Karpas-422 (cell line): ENCODE measurements around the gene CHST2. TPM values are rescaled to one million over a fixed set of nuclear protein-coding genes. Genes with fewer than 3 reads are reported as not detected.

Source experiments
- DNase-seq: peaks from one replicate; pipeline ENCODE4 v3.0.0-alpha.2; 2015
- H2AFZ ChIP-seq: fragments of 200-600 bp; sonication (generic); 2 replicates; pipeline ENCODE4 v1.6.1; 2014; ENCODE audit warnings: antibody characterized with exemption, low read length, mixed read lengths
- H3K27ac ChIP-seq: fragments of 200-600 bp; sonication (generic); 2 replicates; pipeline ENCODE4 v1.5.1; 2014; ENCODE audit warnings: mild to moderate bottlenecking, low read length, moderate library complexity
- H3K27me3 ChIP-seq: fragments of 200-600 bp; sonication (generic); 2 replicates; pipeline ENCODE4 v1.6.1; 2014; ENCODE audit warnings: low read length, mixed read lengths
- H3K36me3 ChIP-seq: fragments of 200-600 bp; sonication (generic); 2 replicates; pipeline ENCODE4 v1.6.1; 2014; ENCODE audit warnings: low read length, mixed read lengths; ENCODE audit not compliant: insufficient read depth
- H3K4me1 ChIP-seq: fragments of 200-600 bp; sonication (generic); 2 replicates; pipeline ENCODE4 v1.6.1; 2014; ENCODE audit warnings: mild to moderate bottlenecking, low read length, mixed read lengths
- H3K4me2 ChIP-seq: fragments of 200-600 bp; sonication (generic); 2 replicates; pipeline ENCODE4 v1.6.1; 2014; ENCODE audit warnings: low read length, low read depth, mild to moderate bottlenecking; ENCODE audit not compliant: poor library complexity, severe bottlenecking
- H3K4me3 ChIP-seq: fragments of 200-600 bp; sonication (generic); 2 replicates; pipeline ENCODE4 v1.5.1; 2014; ENCODE audit warnings: mild to moderate bottlenecking, antibody characterized with exemption, low read length, mixed read lengths
- H3K79me2 ChIP-seq: fragments of 200-600 bp; sonication (generic); 2 replicates; pipeline ENCODE4 v1.6.1; 2014; ENCODE audit warnings: mild to moderate bottlenecking, low read length, mixed read lengths
- H3K9ac ChIP-seq: fragments of 200-600 bp; sonication (generic); 2 replicates; pipeline ENCODE4 v1.6.0; 2014; ENCODE audit warnings: low read length
- H3K9me2 ChIP-seq: fragments of 200-600 bp; sonication (generic), shearing (Covaris generic); replicated peaks from 2 replicates; pipeline ENCODE4 v1.6.0; 2014; ENCODE audit warnings: mild to moderate bottlenecking, low read length, moderate library complexity; ENCODE audit not compliant: insufficient read depth
- H3K9me3 ChIP-seq: fragments of 300-700, 200-600 bp; sonication (generic); 2 replicates; pipeline ENCODE4 v1.6.1; 2014; ENCODE audit warnings: low read length, mixed read lengths
- H4K20me1 ChIP-seq: fragments of 200-600 bp; sonication (generic); 2 replicates; pipeline ENCODE4 v1.6.1; 2014; ENCODE audit warnings: mild to moderate bottlenecking, antibody characterized with exemption, low read length, low read depth; ENCODE audit not compliant: insufficient read depth
- total RNA-seq: library from RNA; depleted of rRNA; stranded (reverse); fragments of >200 nt; shearing (Covaris generic); gene quantifications from 2 replicates; pipeline ENCODE4 v1.2.3, GENCODE V29; 2014; ENCODE audit warnings: low replicate concordance

The CHST2 gene
- total RNA-seq, 1 experiment from 2014 or later: 14.3 TPM

DNA sequence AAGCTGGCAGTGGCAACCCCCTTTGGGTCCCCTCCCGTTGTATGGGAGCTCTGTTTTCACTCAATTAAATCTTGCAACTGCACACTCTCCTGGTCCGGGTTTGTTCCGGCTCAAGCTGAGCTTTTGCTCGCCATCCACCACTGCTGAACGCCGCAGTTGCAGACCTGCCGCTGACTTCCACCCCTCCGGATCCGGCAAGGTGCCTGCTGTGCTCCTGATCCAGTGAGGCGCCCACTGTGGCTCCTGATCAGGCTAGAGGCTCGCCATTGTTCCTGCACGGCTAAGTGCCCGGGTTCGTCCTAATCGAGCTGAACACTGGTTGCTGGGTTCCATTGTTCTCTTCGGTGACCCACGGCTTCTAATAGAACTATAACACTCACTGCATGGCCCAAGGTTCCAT lies 22.8 kb downstream of the CHST2 start:
- Histone ChIP-seq H4K20me1 (no peaks in the 10 kb centered on the region), H3K27ac (no peak overlapping the region), H3K27me3 (no peaks in the 10 kb centered on the region; the same call in 1 of the 2 replicates), H2AFZ (no peak overlapping the region), H3K36me3 (no peaks in the 10 kb centered on the region), H3K9me3 (no peaks in the 10 kb centered on the region), H3K4me1 (no peaks in the 10 kb centered on the region), H3K9me2 (no peaks in the 10 kb centered on the region), H3K4me3 (no peak overlapping the region), H3K9ac (no peak overlapping the region), H3K79me2 (no peaks in the 10 kb centered on the region), H3K4me2 (no peak overlapping the region)
- no peak for DNase-seq

DNA sequence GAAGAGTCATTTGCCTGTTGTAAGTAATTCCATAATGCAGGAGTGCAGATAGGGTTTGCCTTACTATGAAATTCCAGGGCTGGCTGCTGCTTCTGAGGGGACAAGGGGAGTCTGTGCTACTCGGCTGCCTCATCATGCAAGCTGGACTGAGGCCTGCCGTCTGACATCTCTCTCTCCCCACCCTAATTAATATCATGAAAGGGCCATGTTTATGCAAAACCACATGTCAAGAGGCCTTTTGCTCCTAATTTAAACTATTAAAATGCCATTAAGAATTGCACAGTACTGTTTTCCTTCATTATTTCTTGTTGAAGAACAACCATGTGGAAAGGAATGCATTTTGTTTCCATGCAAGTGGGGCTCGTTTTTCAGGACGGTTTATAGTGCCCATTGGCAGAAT lies 26.3 kb downstream of the CHST2 start:
- Histone ChIP-seq H2AFZ (no peak overlapping the region), H3K36me3 (no peaks in the 10 kb centered on the region), H3K9ac (no peak overlapping the region), H3K9me3 (no peaks in the 10 kb centered on the region), H3K4me2 (no peak overlapping the region), H3K4me3 (no peak overlapping the region), H3K9me2 (no peaks in the 10 kb centered on the region), H3K79me2 (no peaks in the 10 kb centered on the region), H4K20me1 (no peaks in the 10 kb centered on the region), H3K4me1 (no peaks in the 10 kb centered on the region), H3K27me3 (no peaks in the 10 kb centered on the region; the same call in 1 of the 2 replicates), H3K27ac (no peak overlapping the region)
- no peak for DNase-seq

DNA sequence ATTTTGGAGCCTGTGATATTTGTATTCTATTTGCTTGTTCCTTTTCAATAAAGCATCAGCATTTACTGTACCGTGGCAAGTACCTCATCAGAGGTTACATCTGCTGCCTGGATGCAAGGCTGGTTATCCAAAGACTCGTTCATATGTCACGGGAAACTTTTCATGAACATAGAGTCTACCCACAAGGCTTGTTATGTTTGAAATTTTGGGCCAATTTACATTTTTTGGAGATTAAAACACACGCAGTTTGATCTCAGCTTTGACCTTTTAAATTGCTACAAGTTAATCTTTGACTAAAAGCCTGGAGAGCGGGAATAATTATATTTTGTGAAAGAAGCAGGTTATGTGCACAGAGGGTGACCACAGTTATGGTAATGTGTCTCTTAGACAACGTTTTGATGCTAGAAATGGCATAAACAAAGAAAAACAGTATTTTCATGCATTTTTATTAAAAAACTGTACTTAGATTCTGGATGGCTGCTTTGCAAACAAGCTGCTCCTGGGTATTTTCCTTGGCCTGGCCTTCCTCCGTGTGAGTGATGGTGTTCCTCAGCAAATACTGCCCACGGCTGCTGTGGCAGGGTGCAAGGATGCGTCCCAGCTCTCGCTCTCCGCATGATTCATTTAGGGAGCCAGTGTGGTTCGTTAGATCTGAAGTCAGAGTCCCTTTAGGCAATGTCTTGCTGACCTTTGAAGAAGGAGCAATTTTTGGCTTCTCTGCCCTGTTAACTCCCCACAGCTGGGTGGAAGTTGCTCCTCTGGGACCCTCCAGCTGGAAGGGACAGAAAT lies 27.1 kb downstream of the CHST2 start:
- peaks cover 5% of the 10 kb centered on the region for H3K4me1 ChIP-seq
- H3K9ac ChIP-seq: no peak overlapping the region
- no peak overlapping the region for H2AFZ ChIP-seq
- no peak overlapping the region for H3K4me3 ChIP-seq
- no peak overlapping the region for H3K27ac ChIP-seq
- H3K36me3 ChIP-seq: no peaks in the 10 kb centered on the region
- no peaks in the 10 kb centered on the region for H3K9me2 ChIP-seq
- no peaks in the 10 kb centered on the region; the same call in 1 of the 2 replicates for H3K27me3 ChIP-seq
- H4K20me1 ChIP-seq: no peaks in the 10 kb centered on the region
- no peaks in the 10 kb centered on the region for H3K9me3 ChIP-seq
- no peak for DNase-seq
- H3K79me2 ChIP-seq: no peaks in the 10 kb centered on the region
- H3K4me2 ChIP-seq: no peak overlapping the region

GRCh38 chr3:143147707-143148106 lies 28.1 kb downstream of the CHST2 start:
- Histone ChIP-seq H4K20me1 (no peaks in the 10 kb centered on the region), H3K4me3 (no peak overlapping the region), H3K4me2 (no peak overlapping the region), H3K27me3 (no peaks in the 10 kb centered on the region; the same call in 1 of the 2 replicates), H3K9me3 (no peaks in the 10 kb centered on the region), H2AFZ (no peak overlapping the region), H3K36me3 (no peaks in the 10 kb centered on the region), H3K4me1 (peaks cover 14% of the 10 kb centered on the region), H3K79me2 (no peaks in the 10 kb centered on the region), H3K9ac (no peak overlapping the region), H3K9me2 (no peaks in the 10 kb centered on the region), H3K27ac (no peak overlapping the region)
- DNase-seq: no peak

GRCh38 chr3:143150071-143150470 lies 30.5 kb downstream of the CHST2 start:
- no peak for DNase-seq
- no peak overlapping the region for H3K9ac ChIP-seq

DNA sequence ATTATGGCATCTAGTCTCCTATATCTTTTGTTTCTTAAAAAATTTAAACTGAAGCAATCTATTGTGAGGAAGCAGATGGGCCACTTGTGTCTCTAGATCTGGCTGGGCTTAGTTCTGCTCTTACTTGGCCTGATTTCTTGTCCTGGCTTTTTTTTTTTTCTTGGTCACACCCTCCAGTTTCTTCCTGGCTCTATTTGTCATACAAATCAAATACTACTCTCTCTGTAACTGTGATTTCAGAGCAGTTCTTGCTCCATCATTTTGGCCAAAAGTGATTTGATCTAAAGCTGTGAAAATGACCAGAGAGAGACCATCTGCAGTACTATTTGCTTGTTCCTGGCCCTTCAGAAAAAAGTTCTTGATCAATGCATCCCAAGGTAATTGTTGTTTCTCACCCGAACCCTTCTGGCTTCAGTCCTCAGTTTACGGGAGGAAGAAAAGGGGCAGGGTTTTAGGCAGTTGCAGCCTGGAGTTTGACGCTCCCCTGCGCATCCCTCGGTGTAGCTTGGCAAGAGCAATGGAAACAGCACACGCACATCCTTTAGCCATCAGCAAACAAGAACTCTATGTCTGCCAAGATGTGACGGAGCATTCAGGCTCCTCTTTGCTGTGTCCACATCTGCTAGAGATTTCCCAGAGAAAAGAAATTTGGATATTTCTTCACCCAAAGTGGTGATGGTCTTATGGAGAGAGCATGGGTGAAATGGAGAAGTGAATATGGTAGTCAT lies 31.6 kb downstream of the CHST2 start:
- DNase-seq: no peak
- Histone ChIP-seq H3K27me3 (no peaks in the 10 kb centered on the region), H3K27ac (no peak overlapping the region), H3K9me2 (no peaks in the 10 kb centered on the region), H2AFZ (no peak overlapping the region; the same call in 1 of the 2 replicates), H3K9ac (no peak overlapping the region), H3K36me3 (no peaks in the 10 kb centered on the region), H3K4me2 (no peak overlapping the region), H3K4me1 (peaks cover 24% of the 10 kb centered on the region), H3K4me3 (no peak overlapping the region), H4K20me1 (no peaks in the 10 kb centered on the region), H3K79me2 (no peaks in the 10 kb centered on the region), H3K9me3 (no peaks in the 10 kb centered on the region)

More at GRCh38 chr3:143150071-143150470, 30.5 kb downstream of the CHST2 start:
- Histone ChIP-seq H3K9me3 (no peaks in the 10 kb centered on the region), H2AFZ (no peak overlapping the region), H3K9me2 (no peaks in the 10 kb centered on the region), H3K4me3 (no peak overlapping the region), H3K27ac (no peak overlapping the region), H3K4me1 (peaks cover 16% of the 10 kb centered on the region), H3K36me3 (no peaks in the 10 kb centered on the region), H4K20me1 (no peaks in the 10 kb centered on the region), H3K4me2 (no peak overlapping the region), H3K27me3 (no peaks in the 10 kb centered on the region), H3K79me2 (no peaks in the 10 kb centered on the region)

DNA sequence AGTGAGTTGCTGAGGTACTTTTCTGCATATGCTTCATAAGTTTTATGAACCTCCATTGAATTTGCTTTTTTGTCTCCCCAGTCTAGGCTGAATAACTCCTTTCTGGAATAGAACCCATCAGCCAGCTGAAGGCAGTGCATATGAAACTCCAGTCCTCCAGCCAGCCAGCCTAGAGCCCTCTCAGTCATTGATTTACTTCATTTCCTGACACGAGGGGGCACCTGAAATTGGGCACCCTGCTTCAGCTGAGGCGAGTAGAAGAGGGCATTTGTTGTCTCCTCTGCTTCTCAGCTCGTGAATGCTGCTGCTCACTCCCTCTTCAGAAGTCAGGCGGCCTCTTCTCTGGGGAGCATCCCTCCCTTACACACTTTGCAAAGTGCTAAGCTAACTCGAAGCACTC lies 32.5 kb downstream of the CHST2 start:
- Histone ChIP-seq H3K27ac (no peak overlapping the region), H3K79me2 (no peaks in the 10 kb centered on the region), H3K9me2 (no peaks in the 10 kb centered on the region), H3K27me3 (no peaks in the 10 kb centered on the region), H2AFZ (peak overlapping the region; percentile 28; the same call in 1 of the 2 replicates), H3K9me3 (no peaks in the 10 kb centered on the region), H3K4me1 (peaks cover 24% of the 10 kb centered on the region), H3K9ac (no peak overlapping the region), H3K36me3 (no peaks in the 10 kb centered on the region), H3K4me3 (no peak overlapping the region), H3K4me2 (no peak overlapping the region), H4K20me1 (no peaks in the 10 kb centered on the region)
- DNase-seq: no peak

DNA sequence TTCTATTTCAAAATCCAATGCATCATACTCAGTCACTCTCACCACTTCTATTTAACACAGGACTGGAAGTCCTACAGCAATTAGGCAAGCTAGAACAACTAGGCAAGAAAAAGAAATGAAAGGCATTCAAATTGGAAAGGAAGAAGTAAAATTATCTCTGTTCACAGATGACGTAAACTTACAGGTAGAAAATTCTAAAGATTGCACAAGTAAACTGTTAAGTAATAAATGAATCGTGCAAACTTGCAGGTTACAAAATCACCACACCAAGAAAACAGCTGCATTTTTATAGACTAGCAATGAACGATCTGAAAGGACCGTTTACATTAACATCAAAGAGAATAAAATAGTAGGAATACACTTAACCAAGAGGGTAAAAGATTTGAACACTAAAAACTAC lies 36.2 kb downstream of the CHST2 start:
- H3K4me3 ChIP-seq: no peak overlapping the region
- no peaks in the 10 kb centered on the region for H4K20me1 ChIP-seq
- no peak overlapping the region for H3K27ac ChIP-seq
- no peaks in the 10 kb centered on the region for H3K9me2 ChIP-seq
- no peaks in the 10 kb centered on the region for H3K27me3 ChIP-seq
- no peaks in the 10 kb centered on the region for H3K36me3 ChIP-seq
- H3K9me3 ChIP-seq: no peaks in the 10 kb centered on the region
- H3K9ac ChIP-seq: no peak overlapping the region
- no peak overlapping the region for H2AFZ ChIP-seq
- H3K79me2 ChIP-seq: no peaks in the 10 kb centered on the region
- DNase-seq: no peak
- peaks cover 32% of the 10 kb centered on the region for H3K4me1 ChIP-seq
- H3K4me2 ChIP-seq: no peak overlapping the region
